SKM-1 (cell line): Measurements from ENCODE around the gene ICE1.
"Not testable (repeated sequence)": the region's sequence is repeated elsewhere in the genome, so short reads cannot be mapped to it uniquely, and the experiment has no call there.

ENCODE experiments used
- DNase-seq: peaks from one replicate; lab custom pipeline; 2025; ENCODE audit not compliant: unreplicated experiment; lab: John Stamatoyannopoulos, UW

Gene ICE1, protein sequence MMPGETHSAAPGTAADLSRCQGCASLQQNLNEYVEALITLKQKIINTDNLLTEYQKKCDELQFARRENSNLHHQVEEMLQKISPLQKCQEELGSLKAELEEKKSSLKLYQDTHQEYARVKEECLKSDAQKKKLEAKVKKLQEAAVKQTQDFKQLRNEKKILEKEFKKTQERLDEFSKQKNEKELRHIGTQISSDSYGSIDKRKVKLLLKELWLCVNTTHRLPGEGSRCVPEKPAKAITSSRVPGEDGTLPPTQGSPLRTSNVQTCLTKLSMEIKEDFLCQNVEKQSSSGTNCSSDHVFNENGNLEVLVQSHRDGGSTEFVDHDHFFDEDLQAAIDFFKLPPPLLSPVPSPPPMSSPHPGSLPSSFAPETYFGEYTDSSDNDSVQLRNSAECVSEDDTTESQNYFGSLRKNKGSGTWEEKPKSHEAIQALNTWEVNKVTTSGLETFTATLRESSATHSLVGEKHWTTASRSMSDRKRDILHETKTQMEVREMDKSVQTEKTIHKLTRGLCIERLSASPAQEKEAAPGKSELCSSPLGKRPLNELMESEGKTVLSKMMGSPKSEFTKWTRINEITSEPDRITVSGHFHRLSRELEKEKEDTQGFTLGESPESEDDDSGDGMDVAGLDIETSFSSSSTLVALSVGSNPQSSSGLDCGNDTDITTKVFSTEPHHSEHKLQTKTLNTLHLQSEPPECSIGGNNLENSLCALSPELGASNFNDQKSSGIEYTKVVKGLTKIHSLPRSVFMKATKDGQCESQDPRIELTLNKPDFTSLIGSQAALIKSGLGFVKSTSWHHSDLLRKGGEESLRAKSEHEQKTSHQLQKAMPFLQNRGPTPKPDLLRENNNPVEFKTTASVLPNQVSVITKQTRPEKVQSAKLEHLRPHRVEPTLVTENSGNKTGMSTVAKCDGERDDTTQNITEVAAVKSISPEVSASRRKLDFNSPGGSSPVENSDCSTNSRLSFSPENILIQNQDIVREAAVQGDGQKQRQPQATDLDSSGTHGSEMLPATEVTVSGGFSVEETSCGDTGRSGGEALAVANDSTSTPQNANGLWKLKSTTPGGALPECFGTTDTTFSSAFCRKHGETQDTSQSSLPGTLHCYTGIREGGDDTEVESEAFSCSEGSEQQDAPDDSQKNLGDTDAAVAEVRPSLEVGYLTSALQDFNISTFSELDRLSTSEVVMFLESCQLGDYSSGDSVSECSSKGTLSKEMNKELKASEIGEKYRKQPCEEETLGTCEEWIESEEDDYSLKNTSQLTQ (N-terminal part only)

DNA sequence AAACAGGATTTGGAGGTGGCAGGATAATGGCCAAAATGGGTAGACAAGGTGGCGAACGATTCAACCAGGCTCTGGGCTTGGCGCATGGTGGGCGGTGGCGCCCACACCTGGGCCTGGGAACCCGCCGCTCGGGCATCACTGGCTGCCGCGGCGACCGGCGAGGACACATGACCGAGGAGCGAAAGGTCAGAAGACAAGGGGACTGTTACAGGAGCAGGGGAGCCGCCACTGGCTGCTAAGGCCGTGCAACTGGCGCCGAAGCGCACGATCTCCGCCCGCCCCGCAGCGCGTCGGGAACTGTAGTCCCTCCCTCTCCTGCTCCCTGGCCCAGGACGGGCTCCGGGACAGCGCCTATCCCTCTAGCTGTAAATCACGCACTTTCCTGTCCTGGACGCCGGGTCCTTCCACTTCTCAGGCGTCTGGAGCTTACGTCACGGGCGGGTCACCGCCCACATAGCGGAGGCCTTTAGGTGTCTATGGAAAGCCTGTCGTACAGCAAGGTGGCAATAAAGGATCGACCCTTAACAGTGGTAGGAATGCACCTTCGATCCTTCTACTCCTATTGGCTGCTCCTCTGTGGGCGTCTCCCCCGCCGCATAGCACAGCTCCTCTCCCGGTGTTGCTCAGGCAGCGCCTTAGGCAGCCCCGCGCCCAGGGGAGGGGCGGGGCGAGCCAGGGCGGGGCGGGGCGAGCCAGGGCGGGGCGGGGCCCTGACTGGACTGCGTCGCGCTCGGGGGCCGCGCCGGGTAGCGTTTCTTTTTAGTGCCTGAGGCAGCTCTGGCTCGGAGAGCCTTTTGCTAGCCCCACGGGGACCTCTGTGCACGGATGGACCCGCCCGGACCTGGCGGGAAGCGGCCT, at the start of gene ICE1:
Gene ICE1 (plus strand): TSS at position 717 of the 858 bp plus-strand sequence. CDS start 239 bp downstream, outside the sequence.
- peak; percentile 90 for DNase-seq

DNA sequence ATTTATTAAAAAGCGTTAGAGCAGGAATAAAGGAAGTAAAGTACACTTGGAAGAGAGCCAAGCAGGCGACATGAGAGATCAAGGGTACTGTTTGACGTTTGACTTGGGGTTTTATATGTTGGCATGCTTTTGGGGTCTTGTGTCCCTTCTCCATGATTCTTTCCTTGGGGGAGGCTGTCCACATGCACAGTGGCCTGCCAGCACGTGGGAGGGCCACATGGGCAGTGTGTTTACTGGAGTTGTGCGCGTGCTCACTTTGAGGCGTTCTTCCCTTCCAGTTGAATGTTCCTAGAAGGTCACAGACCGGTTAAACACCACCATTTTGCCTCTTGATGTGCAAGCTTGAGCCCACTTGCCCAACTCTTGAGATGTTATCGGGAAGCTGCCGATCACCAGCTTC, 49.5 kb upstream of the ICE1 start:
- no peak for DNase-seq

DNA sequence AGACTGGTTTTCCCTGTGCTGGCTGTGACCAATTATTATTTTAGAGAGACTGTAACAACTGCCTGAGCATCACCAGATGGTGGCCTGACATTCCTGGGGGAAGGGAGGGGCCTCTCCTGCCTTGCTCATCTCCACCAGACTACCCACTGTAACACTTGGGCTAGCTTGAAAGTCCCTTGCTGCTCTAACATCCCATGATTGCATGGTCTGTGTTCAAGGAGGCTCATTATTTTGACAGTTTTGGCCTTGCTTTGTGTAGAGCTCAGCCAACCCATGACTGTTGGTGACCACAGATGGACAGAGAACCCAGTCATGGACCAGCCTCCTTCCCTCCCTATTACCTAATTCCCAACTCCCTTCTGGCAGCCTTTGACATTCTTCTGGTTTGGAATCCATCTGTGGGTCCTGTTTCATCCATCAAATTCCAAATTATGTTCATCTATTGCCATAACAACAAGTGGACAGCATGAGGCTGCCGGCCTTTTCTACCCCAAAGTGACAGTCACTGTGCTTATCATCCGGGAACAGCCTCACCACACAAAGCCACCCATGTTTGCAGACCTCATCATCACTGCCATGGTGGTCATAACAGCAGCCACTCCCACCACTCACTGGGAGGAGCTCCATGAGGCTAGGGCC, 49.0 kb upstream of the ICE1 start:
- DNase-seq: no peak

DNA sequence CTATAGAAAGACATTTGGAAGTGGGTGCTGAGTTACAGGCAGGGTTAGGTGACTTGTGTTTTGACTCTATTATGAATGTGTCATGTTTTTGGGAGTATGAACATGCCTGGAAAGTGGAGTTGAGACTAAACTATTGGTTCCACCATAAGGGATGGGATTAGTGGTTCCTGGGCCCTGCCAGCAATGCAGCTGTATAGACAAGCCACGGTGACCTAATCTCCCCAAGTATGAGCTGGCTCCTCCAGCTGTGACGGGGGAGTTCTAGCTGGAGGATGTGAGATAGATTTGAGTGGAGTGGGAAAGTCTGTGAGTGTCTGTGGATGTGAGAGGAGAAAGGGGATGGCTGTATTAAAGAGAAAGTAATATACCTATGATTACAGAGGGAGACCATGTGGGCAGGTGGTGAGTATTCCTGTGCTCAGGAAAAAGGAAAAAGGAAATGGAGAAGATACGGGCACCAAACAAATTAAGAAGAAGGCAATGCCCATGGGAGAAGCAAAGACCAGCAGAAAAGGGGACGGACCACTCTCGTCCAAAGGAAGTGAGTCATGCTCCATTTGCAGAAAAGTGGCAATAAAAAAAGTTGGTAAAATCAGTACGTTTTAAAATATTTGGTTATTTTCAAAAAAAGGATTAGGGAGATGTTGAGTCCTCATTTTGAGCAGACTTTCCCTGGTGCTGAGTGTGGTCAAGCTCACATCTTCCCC, 48.3 kb upstream of the ICE1 start:
- DNase-seq: no peak

DNA sequence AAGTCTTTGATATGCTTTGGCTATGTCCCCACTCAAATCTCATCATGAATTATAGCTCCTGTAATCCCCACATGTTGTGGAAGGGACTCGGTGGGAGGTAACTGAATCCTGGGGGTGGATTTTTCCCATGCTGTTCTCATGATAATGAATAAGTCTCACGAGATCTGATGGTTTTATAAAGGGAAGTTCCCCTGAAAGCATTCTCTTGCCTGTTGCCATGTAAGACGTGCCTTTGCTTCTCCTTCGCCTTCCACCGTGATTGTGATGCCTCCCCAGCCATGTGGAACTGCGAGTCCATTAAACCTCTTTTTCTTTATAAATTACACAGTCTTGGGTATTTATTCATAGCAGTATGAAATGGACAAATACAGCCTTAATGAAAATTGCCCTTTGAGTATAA, 44.7 kb upstream of the ICE1 start:
- no peak for DNase-seq

DNA sequence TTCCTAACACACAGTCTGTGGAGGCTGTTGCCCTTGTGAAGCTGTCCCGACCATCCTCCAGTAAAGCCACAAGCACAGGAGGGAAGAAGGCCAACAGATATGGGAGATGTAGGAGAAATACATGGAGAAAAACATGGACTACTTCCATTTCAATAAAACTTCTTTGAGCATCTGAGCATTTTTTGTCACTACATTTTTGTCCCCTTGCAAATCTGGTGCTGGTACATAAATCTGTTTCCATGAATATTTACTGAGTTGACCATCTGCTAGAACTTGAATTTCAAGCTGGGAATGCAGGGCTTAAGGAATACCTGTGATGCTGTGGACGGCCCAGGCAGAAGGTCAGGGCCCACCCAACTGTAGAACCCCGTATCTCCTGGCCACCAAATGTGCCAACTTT, 43.9 kb upstream of the ICE1 start:
- DNase-seq: no peak

DNA sequence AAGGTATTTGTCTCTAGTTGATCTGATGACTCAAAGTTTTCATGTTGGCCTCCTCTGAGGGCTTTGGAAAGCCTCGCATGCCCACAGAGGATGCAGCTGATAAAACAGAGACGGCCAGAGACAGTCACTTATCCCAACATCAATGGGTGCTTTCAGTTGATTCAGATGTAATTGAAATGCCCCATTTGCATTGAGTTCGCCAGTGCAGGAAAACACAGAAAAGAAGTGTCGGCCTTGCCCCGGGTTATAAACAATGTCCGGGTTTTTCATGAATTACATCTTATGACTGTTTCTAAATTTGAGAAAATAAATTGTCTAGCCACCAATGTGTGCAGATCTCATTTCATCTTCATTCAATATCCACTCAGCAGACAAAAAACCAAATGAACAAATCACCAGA, 42.2 kb upstream of the ICE1 start:
- DNase-seq: no peak

DNA sequence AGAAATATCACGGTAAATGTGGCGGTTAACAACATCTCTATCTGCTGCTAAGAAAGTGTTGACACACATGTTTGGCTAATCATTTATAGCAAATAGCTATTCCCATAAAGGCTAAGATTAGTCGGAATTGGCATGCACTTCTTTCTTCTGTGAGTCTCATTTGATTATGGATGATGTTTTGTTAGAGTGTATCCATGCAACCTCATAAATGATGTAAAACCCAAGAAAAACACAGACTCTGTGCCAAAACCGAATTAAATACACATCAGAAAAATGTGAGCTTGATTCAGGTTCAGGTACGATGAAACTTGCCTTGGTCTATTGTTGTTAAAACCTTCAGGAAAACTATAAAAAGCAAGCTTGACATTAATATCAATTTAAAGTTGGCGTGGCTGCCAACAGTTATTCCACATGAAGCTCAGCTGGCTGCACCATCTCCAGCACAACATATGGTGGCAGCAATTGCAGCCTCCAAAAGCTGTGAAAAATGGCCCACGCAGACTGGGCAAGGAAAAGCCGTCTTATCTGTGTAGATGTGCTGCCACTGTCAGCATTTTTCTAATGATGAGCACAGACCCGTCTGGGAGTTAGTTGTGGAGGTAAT, 41.1 kb upstream of the ICE1 start:
- no peak for DNase-seq

DNA sequence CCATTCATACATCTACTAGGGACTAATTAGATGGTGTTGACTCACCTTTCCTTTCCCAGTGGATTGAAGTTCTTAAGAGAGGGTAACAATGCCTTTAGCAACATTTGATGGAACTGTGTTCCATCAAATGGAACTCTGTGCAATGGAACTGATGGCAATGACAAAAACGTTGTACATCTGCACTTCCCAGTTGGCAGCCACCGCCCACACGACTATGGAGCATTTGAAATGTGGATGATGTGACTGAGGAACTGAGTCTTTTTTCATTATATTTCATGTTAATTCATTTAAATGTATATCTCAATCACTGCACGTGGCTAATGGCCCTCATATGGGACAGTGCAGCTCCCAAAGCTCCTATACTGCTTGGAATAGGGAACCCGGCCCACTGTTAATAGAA, 39.0 kb upstream of the ICE1 start:
- DNase-seq: no peak

DNA sequence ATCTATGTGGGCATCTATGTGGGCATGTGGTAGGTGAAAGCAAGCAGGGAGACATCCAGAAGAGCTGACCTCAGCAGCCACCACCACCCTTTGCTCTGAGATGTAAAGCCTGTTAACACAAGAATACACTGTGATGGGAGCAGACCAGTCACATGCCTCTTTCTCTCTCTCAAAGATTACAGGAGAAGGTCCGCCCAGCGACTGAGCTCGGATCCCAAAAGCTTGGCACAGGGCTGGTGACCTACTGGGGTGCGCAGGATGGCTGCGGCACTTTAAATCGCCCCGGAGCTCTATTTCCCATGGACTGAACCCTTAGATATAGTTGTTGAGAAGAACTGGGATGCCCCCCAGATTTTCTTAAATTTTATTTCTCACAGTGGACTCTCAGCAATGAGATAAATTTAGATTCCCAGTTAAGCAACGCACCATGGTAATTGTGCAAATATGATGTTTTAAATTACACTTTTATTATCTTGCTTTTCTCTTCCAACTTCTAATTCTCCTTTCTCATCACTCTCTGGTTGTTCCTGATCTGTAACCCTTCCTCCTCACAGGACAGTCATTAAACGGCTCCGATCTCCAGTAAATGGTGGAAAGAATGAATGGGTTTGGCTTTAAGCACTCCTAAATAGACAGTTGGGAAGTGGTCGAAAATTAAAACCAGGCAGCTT, 37.7 kb upstream of the ICE1 start:
- DNase-seq: no peak

DNA sequence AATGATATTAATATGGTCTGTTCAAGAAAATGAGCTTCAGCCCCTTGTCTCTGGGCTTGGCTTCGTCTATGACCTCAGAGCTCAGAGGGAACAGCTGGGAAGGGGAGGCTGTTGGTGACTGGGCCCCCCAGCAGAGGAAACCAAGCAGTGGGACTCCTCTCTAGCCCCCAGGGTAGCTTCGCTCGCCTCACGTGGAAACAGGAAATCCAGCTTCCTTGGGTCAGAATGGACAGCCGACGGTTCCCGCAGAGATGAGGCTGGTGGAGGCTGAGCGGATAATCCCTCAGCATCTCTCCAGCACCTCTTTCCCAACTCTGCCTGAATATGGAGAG, 37.2 kb upstream of the ICE1 start:
- DNase-seq: no peak

DNA sequence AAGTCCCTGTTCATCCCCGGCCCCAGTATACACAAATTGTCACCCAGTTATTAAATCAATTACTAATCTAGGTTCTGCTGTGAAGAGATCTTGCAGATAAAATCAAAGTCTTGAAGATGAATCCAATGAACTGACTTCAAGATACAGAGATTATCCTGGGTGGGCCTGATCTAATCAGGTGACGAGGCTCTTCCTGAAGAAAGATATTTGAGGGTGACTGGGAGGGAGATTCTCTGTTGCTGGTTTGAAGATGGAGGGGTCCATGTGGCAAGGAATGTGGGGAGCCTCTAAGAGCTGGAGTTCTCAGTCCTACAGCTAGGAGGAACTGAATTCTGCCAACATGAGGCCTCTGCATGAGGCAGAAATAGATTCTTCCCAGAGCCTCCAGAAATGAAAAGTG, 36.1 kb upstream of the ICE1 start:
- no peak for DNase-seq

DNA sequence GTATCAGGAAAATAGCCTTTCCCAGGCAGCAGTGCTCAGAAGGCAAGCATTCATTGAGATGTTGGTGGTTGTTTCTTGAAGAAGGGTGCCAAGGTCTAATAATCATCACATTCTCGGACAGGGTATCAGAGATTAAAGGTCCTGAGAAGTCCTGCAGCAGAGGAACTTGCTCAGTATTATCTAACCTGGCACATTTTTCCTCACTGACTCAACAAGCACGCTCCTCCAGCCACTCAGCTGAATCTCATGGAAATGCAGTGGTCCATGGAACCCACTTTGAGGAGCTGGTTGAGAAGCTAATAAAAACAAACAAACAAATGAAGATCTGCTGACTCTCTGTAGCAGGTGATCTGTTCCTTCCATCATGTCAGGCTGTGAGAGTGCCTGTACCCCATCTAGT, 35.3 kb upstream of the ICE1 start:
- DNase-seq: no peak

DNA sequence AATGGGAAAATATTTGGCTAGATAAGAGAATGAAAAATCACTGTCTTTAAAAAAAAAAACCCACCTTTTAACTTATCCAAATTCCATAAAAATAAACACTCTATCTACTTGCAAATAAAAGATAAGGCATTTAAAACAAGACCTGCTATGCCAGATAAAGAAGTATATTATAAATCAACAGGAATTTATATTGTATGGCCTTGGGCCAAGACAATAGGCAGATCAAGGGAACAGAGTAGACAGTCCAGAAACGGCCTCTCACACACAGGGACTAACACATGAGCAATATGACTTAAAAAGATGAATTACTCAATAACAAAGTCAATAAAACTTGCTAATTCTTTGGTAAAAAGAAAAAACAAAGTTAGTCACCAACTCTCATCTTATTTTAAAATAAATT, 34.7 kb upstream of the ICE1 start:
- no peak for DNase-seq

DNA sequence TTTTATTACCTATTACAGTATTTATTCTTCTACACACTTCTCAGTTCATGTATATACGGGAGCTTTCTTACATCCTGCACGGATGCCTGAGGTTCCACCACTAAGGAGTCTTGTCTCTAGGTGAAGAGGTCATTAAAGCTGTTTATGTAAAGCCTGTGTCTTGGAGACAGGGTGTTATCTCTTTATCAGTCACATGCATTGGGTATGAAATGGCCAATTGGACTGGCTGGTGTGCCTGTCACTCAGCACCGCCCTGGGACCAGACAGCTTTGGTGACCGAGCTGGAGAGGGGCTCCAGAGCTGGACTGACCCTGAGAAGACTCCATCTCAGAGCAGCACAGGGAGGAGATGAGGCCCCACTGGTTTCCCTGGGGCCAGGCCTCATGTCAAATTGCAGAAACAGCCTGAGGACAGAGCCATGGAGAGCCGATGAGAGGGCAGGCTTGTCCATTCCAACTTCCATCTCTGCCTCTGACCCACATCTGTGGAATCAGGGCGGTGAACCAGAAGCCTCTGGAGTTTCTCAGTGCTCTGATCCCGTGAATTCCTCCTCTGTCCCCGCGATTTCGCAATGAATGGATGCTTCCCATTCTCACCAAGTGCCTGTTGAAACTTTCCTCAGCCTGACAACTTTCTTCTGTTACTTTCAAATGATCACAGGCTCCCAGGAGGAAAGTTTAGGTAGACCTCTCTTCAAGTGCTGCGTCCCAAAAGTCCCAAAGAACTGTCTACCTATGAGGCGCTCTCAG, 32.2 kb upstream of the ICE1 start:
- not testable (repeated sequence) for DNase-seq

DNA sequence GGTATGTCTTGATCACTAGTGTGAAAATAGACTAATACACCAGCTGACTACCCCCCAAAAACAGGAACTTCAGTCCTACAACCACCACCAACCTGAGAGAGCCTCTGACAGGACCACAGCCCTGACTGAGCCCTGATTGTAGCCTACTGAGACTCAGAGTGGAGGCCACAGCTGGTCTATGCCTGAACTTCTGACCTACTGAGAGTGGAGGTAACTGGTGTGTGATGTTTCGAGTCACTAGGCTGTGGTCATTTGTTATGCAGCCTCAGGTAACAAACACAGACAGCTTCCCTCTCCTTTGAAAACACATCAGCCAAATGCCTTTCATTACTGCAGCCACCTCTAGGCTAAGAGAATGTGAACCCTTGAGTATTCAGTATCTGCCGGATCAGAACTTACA, 30.0 kb upstream of the ICE1 start:
- not testable (repeated sequence) for DNase-seq

DNA sequence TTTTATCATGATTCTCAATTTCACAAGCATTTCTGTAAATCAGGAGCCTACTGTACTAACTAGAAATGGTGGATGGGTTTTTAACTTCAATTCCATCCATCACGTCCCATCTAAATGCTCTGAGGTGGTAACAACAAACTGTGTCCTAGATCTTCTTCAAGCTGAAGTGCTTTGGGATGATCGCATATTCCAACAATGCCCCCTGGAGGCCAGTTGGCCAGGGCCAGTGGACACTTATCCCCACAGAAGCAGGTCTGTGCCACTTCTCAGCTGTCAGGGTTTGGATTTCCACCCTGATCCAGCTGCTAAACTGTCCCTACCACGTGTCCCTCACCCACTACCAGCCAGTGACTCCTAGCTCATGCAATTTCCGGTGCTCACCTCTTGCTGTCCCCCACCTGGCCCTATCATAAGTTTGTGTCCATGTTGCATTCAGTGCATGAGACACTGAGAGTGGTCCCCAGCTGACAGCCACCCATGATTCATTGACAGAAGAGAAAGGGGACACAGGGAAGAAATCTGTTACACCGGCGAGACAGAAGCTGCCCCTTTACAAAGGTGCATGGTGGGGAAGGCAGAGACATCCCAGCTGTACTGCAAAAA, 28.0 kb upstream of the ICE1 start:
- not testable (repeated sequence) for DNase-seq
